CD4-positive, alpha-beta T cell treated with Interleukin-4 for 1 hour (primary cell): ENCODE data around the gene CFD.
"Not testable (repeated sequence)": the region's sequence is repeated elsewhere in the genome, so short reads cannot be mapped to it uniquely, and the experiment has no call there.

Experiments used
- DNase-seq, 2 donors: peaks; one replicate each; pipeline ENCODE4 v3.0.0-alpha.2; 2020 to 2022

CFD gene

GRCh38 chr19:858868-859843, at the start of gene CFD:
CFD (plus strand) TSS chr19:859664; CDS start chr19:859690, 26 bp downstream.
- peak in 1 of 2 donors; percentile 53 for DNase-seq

GRCh38 chr19:810077-810855, 49.2 kb upstream of the CFD start:
- no peak for DNase-seq

GRCh38 chr19:810883-811489, 48.5 kb upstream of the CFD start:
- DNase-seq, result no peak

- DNase-seq, result no peak
Measured at GRCh38 chr19:811506-812048, 47.9 kb upstream of the CFD start.

- DNase-seq, result no peak
Measured at GRCh38 chr19:812049-812746, 47.3 kb upstream of the CFD start.

- no peak for DNase-seq
Measured at GRCh38 chr19:812747-813218, 46.7 kb upstream of the CFD start.

- DNase-seq, result no peak
Measured at GRCh38 chr19:813219-814151, 46.0 kb upstream of the CFD start.

GRCh38 chr19:814152-815078, 45.0 kb upstream of the CFD start:
- DNase-seq, result no peak

GRCh38 chr19:815079-815774, 44.2 kb upstream of the CFD start:
- DNase-seq, result no peak

GRCh38 chr19:815775-816499, 43.5 kb upstream of the CFD start:
- no peak for DNase-seq

- no peak for DNase-seq
Measured at GRCh38 chr19:816500-816857, 43.0 kb upstream of the CFD start.

GRCh38 chr19:820212-820611, 39.3 kb upstream of the CFD start:
- not testable (repeated sequence) for DNase-seq

- DNase-seq, result no peak
Measured at GRCh38 chr19:821231-821824, 38.1 kb upstream of the CFD start.

GRCh38 chr19:821825-822503, 37.5 kb upstream of the CFD start, which contains the start of gene PLPPR3:
PLPPR3 (minus strand) TSS chr19:821955; CDS start chr19:821559, 396 bp downstream.
- no peak for DNase-seq

GRCh38 chr19:823565-824121, 35.8 kb upstream of the CFD start:
- no peak for DNase-seq

- DNase-seq, result no peak
Measured at GRCh38 chr19:824885-825284, 34.6 kb upstream of the CFD start.
